NCI-H1694 (cell line): ENCODE measurements around the gene ULBP2.
"Not testable (repeated sequence)": the region's sequence is repeated elsewhere in the genome, so short reads cannot be mapped to it uniquely, and the experiment has no call there.

Experiments
- DNase-seq: peaks from one replicate; lab custom pipeline; 2025; lab: John Stamatoyannopoulos, UW

ULBP2 gene

GRCh38 chr6:149909701-149910470 lies 31.9 kb upstream of the ULBP2 start:
- DNase-seq, result no peak

GRCh38 chr6:149910721-149911151 lies 31.1 kb upstream of the ULBP2 start:
- DNase-seq, result no peak

GRCh38 chr6:149912680-149913079 lies 29.1 kb upstream of the ULBP2 start:
- DNase-seq, result not testable (repeated sequence)

GRCh38 chr6:149913085-149913484 lies 28.7 kb upstream of the ULBP2 start:
- DNase-seq, result no peak

GRCh38 chr6:149913540-149914240 lies 28.1 kb upstream of the ULBP2 start:
- DNase-seq, result no peak

- no peak for DNase-seq
These were observed 25.6 kb upstream of the ULBP2 start for GRCh38 chr6:149915970-149916865.

GRCh38 chr6:149917679-149918078 lies 24.1 kb upstream of the ULBP2 start:
- no peak for DNase-seq

- no peak for DNase-seq
These were observed 23.5 kb upstream of the ULBP2 start for GRCh38 chr6:149918151-149918905.

- not testable (repeated sequence) for DNase-seq
These were observed 22.5 kb upstream of the ULBP2 start for GRCh38 chr6:149919126-149919833.

- DNase-seq, result no peak
These were observed 22.0 kb upstream of the ULBP2 start for GRCh38 chr6:149919834-149920225.

GRCh38 chr6:149921361-149921760 lies 20.5 kb upstream of the ULBP2 start:
- no peak for DNase-seq

- DNase-seq, result not testable (repeated sequence)
These were observed 19.7 kb upstream of the ULBP2 start for GRCh38 chr6:149922091-149922490.

- DNase-seq, result no peak
These were observed 19.0 kb upstream of the ULBP2 start, which contains the start of gene RAET1G for GRCh38 chr6:149922642-149923326. TSS of gene RAET1G (minus strand) at chr6:149923121. CDS start at chr6:149923010, 111 bp downstream.

- no peak for DNase-seq
These were observed 18.4 kb upstream of the ULBP2 start for GRCh38 chr6:149923327-149923986.

GRCh38 chr6:149924206-149924932 lies 17.4 kb upstream of the ULBP2 start:
- no peak for DNase-seq

GRCh38 chr6:149924933-149925252 lies 16.9 kb upstream of the ULBP2 start:
- DNase-seq, result no peak

GRCh38 chr6:149925253-149925973 lies 16.4 kb upstream of the ULBP2 start:
- no peak for DNase-seq

GRCh38 chr6:149925974-149926777 lies 15.6 kb upstream of the ULBP2 start:
- DNase-seq, result peak; percentile 70
